GM21529 (cell line): ENCODE data around the gene AK6.
"Not testable (repeated sequence)": the region's sequence is repeated elsewhere in the genome, so short reads cannot be mapped to it uniquely, and the experiment has no call there.

Experiments used
- ATAC-seq: cut with Tn5 transposase; IDR thresholded peaks from one replicate; pipeline ENCODE4 v1.9.1; 2021; ENCODE audit not compliant: unreplicated experiment

The AK6 gene

GRCh38 chr5:69341520-69342161, 27.7 kb downstream of the AK6 start:
- ATAC-seq, result no peak

GRCh38 chr5:69335341-69335935, 33.9 kb downstream of the AK6 start:
- no peak for ATAC-seq

GRCh38 chr5:69334793-69335268, 34.5 kb downstream of the AK6 start:
- peak; percentile 53 for ATAC-seq

GRCh38 chr5:69333668-69334315, 35.5 kb downstream of the AK6 start:
- not testable (repeated sequence) for ATAC-seq

GRCh38 chr5:69331528-69332445, 37.5 kb downstream of the AK6 start:
- no peak for ATAC-seq

- no peak for ATAC-seq
These were observed 39.3 kb downstream of the AK6 start for GRCh38 chr5:69329905-69330489.

GRCh38 chr5:69326365-69326764, 43.0 kb downstream of the AK6 start:
- ATAC-seq, result no peak

GRCh38 chr5:69317391-69317790, 51.9 kb downstream of the AK6 start:
- ATAC-seq, result no peak

- no peak for ATAC-seq
These were observed 53.3 kb downstream of the AK6 start for GRCh38 chr5:69315972-69316371.

- no peak for ATAC-seq
These were observed 55.9 kb downstream of the AK6 start for GRCh38 chr5:69313428-69313827.

- no peak for ATAC-seq
These were observed 56.7 kb downstream of the AK6 start for GRCh38 chr5:69312459-69313160.

- ATAC-seq, result no peak
These were observed 59.9 kb downstream of the AK6 start for GRCh38 chr5:69309380-69309779.

GRCh38 chr5:69308046-69308553, 61.2 kb downstream of the AK6 start:
- no peak for ATAC-seq

GRCh38 chr5:69305512-69305911, 63.8 kb downstream of the AK6 start:
- ATAC-seq, result no peak
